Retinal pigment epithelial cell (primary cell): ENCODE results near the gene MAOB.
"Not testable (repeated sequence)": the region's sequence is repeated elsewhere in the genome, so short reads cannot be mapped to it uniquely, and the experiment has no call there.

Source experiments
- DNase-seq: peaks from one replicate; pipeline ENCODE4 v3.0.0-alpha.2; 2010; ENCODE audit warnings: low read depth
- H3K4me3 ChIP-seq: 2 replicates; pipeline ENCODE4 v1.5.1; 2011; ENCODE audit warnings: mild to moderate bottlenecking, low read length, control low read depth, moderate library complexity
- CTCF ChIP-seq: conservative IDR thresholded peaks from 2 replicates; pipeline ENCODE4 v1.5.1; 2011; ENCODE audit warnings: low read depth, low read length, control low read depth, inconsistent platforms

Gene MAOB

GRCh38 chrX:43731086-43731485 lies 151.2 kb downstream of the MAOB start:
- no peak for DNase-seq
- H3K4me3 ChIP-seq = no peak overlapping the region
- TF ChIP-seq CTCF = no peak

- H3K4me3 ChIP-seq = no peak overlapping the region
- DNase-seq = no peak
- no peak for TF ChIP-seq CTCF
These were observed 153.3 kb downstream of the MAOB start for GRCh38 chrX:43728966-43729365.

GRCh38 chrX:43728002-43728401 lies 154.2 kb downstream of the MAOB start:
- TF ChIP-seq CTCF = no peak
- no peak for DNase-seq
- no peak overlapping the region for H3K4me3 ChIP-seq

- H3K4me3 ChIP-seq, DNase-seq: not testable (repeated sequence)
These were observed 155.0 kb downstream of the MAOB start for GRCh38 chrX:43727254-43727653.

- H3K4me3 ChIP-seq, DNase-seq: not testable (repeated sequence)
These were observed 157.0 kb downstream of the MAOB start for GRCh38 chrX:43725227-43725626.

- TF ChIP-seq CTCF = no peak
- DNase-seq = no peak
- H3K4me3 ChIP-seq = no peak overlapping the region
These were observed 161.3 kb downstream of the MAOB start for GRCh38 chrX:43720961-43721360.

- H3K4me3 ChIP-seq = no peak overlapping the region
- DNase-seq = no peak
- no peak for TF ChIP-seq CTCF
These were observed 162.2 kb downstream of the MAOB start for GRCh38 chrX:43720082-43720481.

GRCh38 chrX:43718956-43719355 lies 163.3 kb downstream of the MAOB start:
- DNase-seq = no peak
- TF ChIP-seq CTCF = no peak
- no peak overlapping the region for H3K4me3 ChIP-seq
